Mucosa of descending colon (tissue), 3 donors: ENCODE data around the gene SAMD10. TPM values are rescaled to one million over a fixed set of nuclear protein-coding genes. Genes with fewer than 3 reads are reported as not detected.

Experiments used
- ATAC-seq: fragments of 200-7000 bp; cut with Tn5 transposase; one replicate; pipeline ENCODE4 v1.9.1; 2020; ENCODE audit warnings: mild to moderate bottlenecking, moderate library complexity
- DNase-seq, 3 donors: peaks; one replicate each; pipeline ENCODE4 v3.0.0-alpha.2; 2020
- H3K36me3 ChIP-seq: fragments of 200-600 bp; one replicate; pipeline ENCODE4 v1.8.0; 2021; ENCODE audit warnings: low read depth, mild to moderate bottlenecking
- H3K4me1 ChIP-seq: fragments of 200-600 bp; one replicate; pipeline ENCODE4 v1.8.0; 2021; ENCODE audit warnings: low read depth, mild to moderate bottlenecking
- H3K4me3 ChIP-seq: fragments of 200-600 bp; one replicate; pipeline ENCODE4 v1.8.0; 2021; ENCODE audit warnings: mild to moderate bottlenecking
- H3K9me3 ChIP-seq: fragments of 200-600 bp; one replicate; pipeline ENCODE4 v1.8.0; 2021; ENCODE audit warnings: mild to moderate bottlenecking
- intact Hi-C, 2 donors: fragments of 100-400 bp; cut with DNase I in 1 of 2; cut with micrococcal nuclease in 1 of 2; formaldehyde crosslinking; loops; one replicate each; pipeline versions ENCODE4 v1.11.0 to v1.11.1; 2022; cut with DNase I, micrococcal nuclease
- total RNA-seq, 3 donors: library from RNA; stranded (reverse); fragmentation: NEBNext Ultra II Directional in 2 of 3; extraction: Animal tissue kit (Norgen Biotek cat#: 25700) in 2 of 3; gene quantifications; one replicate each; pipeline versions ENCODE4 v1.2.1 to v1.2.4, GENCODE V29; 2021 to 2023
- TF ChIP-seq, protein P1 (sequence below): fragments of 200-600 bp; IDR thresholded peaks from one replicate; pipeline ENCODE4 v1.8.0; 2022; ENCODE audit warnings: antibody characterized with exemption, mild to moderate bottlenecking
- donor health status: DM: no; HTN: no; CAD: no; lungs with moderate emphysema.
- donor health status: DM: no; HTN: no; CAD: no.
- donor health status: DM: no; HTN: yes; CAD: no.

The SAMD10 gene
- total RNA-seq, 3 donors from 2014 or later: 3.8 to 7.9 (median 5.6) TPM

- TF ChIP-seq, protein P1, sequence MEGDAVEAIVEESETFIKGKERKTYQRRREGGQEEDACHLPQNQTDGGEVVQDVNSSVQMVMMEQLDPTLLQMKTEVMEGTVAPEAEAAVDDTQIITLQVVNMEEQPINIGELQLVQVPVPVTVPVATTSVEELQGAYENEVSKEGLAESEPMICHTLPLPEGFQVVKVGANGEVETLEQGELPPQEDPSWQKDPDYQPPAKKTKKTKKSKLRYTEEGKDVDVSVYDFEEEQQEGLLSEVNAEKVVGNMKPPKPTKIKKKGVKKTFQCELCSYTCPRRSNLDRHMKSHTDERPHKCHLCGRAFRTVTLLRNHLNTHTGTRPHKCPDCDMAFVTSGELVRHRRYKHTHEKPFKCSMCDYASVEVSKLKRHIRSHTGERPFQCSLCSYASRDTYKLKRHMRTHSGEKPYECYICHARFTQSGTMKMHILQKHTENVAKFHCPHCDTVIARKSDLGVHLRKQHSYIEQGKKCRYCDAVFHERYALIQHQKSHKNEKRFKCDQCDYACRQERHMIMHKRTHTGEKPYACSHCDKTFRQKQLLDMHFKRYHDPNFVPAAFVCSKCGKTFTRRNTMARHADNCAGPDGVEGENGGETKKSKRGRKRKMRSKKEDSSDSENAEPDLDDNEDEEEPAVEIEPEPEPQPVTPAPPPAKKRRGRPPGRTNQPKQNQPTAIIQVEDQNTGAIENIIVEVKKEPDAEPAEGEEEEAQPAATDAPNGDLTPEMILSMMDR: no peak
- Histone ChIP-seq H3K4me1 (no peaks in the 10 kb centered on the region), H3K9me3 (no peaks in the 10 kb centered on the region), H3K36me3 (peaks cover 19% of the 10 kb centered on the region), H3K4me3 (no peak overlapping the region)
- ATAC-seq (no peak), DNase-seq (no peak)
- intact Hi-C loops: no loop called here
Observed at GRCh38 chr20:64011366-64011779, 31.9 kb upstream of the SAMD10 start.

GRCh38 chr20:64010711-64011237, 31.3 kb upstream of the SAMD10 start:
- Histone ChIP-seq H3K4me3 (no peak overlapping the region), H3K9me3 (no peaks in the 10 kb centered on the region), H3K36me3 (peaks cover 19% of the 10 kb centered on the region), H3K4me1 (no peaks in the 10 kb centered on the region)
- no peak for DNase-seq
- TF ChIP-seq, protein P1: no peak
- intact Hi-C loops: no loop called here
- ATAC-seq: no peak

GRCh38 chr20:64009811-64010387, 30.5 kb upstream of the SAMD10 start:
- TF ChIP-seq, protein P1: no peak
- no peaks in the 10 kb centered on the region for H3K4me1 ChIP-seq
- no peaks in the 10 kb centered on the region for H3K9me3 ChIP-seq
- H3K4me3 ChIP-seq: no peak overlapping the region
- intact Hi-C loops: no loop called here
- peaks cover 17% of the 10 kb centered on the region for H3K36me3 ChIP-seq
- DNase-seq (no peak), ATAC-seq (no peak)

GRCh38 chr20:64006902-64007301, 27.5 kb upstream of the SAMD10 start:
- TF ChIP-seq, protein P1: no peak
- DNase-seq: no peak
- Histone ChIP-seq H3K9me3 (no peaks in the 10 kb centered on the region), H3K4me1 (no peaks in the 10 kb centered on the region), H3K36me3 (peaks cover 14% of the 10 kb centered on the region), H3K4me3 (no peak overlapping the region)
- ATAC-seq: no peak
- intact Hi-C loops: no loop called here

DNA sequence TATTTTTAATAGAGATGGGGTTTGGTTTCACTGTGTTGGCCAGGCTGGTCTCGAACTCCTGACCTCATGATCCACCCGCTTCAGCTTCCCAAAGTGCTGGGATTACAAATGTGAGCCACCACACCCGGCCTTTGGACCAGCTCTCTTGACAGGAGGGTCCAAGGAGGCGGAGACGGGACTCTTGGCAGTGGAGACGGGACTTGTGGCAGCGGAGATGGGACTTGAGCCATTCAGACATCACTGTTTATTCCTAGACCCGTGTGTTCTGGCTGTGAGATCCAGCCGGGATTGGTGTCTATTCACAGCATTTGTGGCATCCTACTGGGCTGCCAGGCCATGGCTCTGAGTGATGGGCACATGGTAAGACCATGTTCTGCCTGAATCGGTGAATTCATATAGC, 27.0 kb upstream of the SAMD10 start:
- TF ChIP-seq, protein P1: no peak
- no peak overlapping the region for H3K4me3 ChIP-seq
- ATAC-seq (no peak), DNase-seq (no peak)
- H3K9me3 ChIP-seq: no peaks in the 10 kb centered on the region
- no peaks in the 10 kb centered on the region for H3K4me1 ChIP-seq
- intact Hi-C loops: no loop called here
- H3K36me3 ChIP-seq: peaks cover 14% of the 10 kb centered on the region

GRCh38 chr20:64005394-64005793, 26.0 kb upstream of the SAMD10 start:
- intact Hi-C loops: no loop called here

More at GRCh38 chr20:64005394-64005793, 26.0 kb upstream of the SAMD10 start:
- Histone ChIP-seq H3K4me3 (no peak overlapping the region), H3K9me3 (no peaks in the 10 kb centered on the region), H3K36me3 (peaks cover 15% of the 10 kb centered on the region), H3K4me1 (no peaks in the 10 kb centered on the region)
- DNase-seq (no peak), ATAC-seq (no peak)
- TF ChIP-seq, protein P1: no peak
